B cell (primary cell): ENCODE measurements around the gene SPP2. TPM values are rescaled to one million over a fixed set of nuclear protein-coding genes. Genes with fewer than 3 reads are reported as not detected.

Experiments
- ATAC-seq: fragments of 200-7000 bp; cut with Tn5 transposase; one replicate; pipeline ENCODE4 v1.10.0; 2021; ENCODE audit warnings: low read depth, mild to moderate bottlenecking, moderate number of reproducible peaks, moderate library complexity
- CTCF ChIA-PET: fragments of 350-600 bp; sonication (Branson Sonifier 250); formaldehyde crosslinking; loops from one replicate; lab custom pipeline; 2021; ENCODE audit warnings: antibody characterized with exemption, inconsistent platforms; lab: Charles Lee
- POLR2A ChIA-PET: fragments of 350-600 bp; sonication (Branson Sonifier 250); formaldehyde crosslinking; loops from one replicate; lab custom pipeline; 2021; ENCODE audit warnings: antibody characterized with exemption; lab: Charles Lee
- DNase-seq: peaks from one replicate; pipeline ENCODE4 v3.0.0; 2013
- H2AFZ ChIP-seq: 2 replicates; pipeline ENCODE4 v1.6.1; 2012; ENCODE audit warnings: mild to moderate bottlenecking, low read depth, low read length; ENCODE audit not compliant: insufficient read depth, poor library complexity, severe bottlenecking
- H3K27ac ChIP-seq, 2 donors: 1 replicate in 1 of 2; 2 replicates in 1 of 2; pipeline ENCODE4 v1.5.1; 2012 to 2013; ENCODE audit warnings: low read length in 2 of 2, mild to moderate bottlenecking in 2 of 2, moderate library complexity in 1 of 2
- H3K27me3 ChIP-seq, 4 experiments: fragments of 200-600 bp in 1 of 4; sonication (generic) in 1 of 4; replicated peaks in 1 of 4; 1 replicate in 2 of 4; 2 replicates in 2 of 4; pipeline versions ENCODE4 v1.6.1 to v1.7.0; 2013 to 2016; ENCODE audit warnings: low read length in 3 of 4, mild to moderate bottlenecking in 2 of 4, mixed read lengths in 1 of 4, moderate library complexity in 1 of 4; ENCODE audit not compliant: insufficient read depth in 4 of 4, control insufficient read depth in 3 of 4; ENCODE audit errors: control extremely low read depth in 1 of 4
- H3K36me3 ChIP-seq, 2 experiments: replicated peaks in 1 of 2; 1 replicate in 1 of 2; 2 replicates in 1 of 2; pipeline versions ENCODE4 v1.6.1 to v1.7.1; 2013; ENCODE audit warnings: low read length in 1 of 2; ENCODE audit not compliant: insufficient read depth in 2 of 2, control insufficient read depth in 1 of 2; ENCODE audit errors: control extremely low read depth in 1 of 2, extremely low read depth in 1 of 2
- H3K4me1 ChIP-seq, 2 donors: fragments of 200-600 bp in 1 of 2; sonication (generic) in 1 of 2; 1 replicate in 1 of 2; 2 replicates in 1 of 2; pipeline versions ENCODE4 v1.5.1 to v1.6.1; 2013 to 2017; ENCODE audit warnings: low read length in 2 of 2; ENCODE audit not compliant: control insufficient read depth in 2 of 2, insufficient read depth in 2 of 2
- H3K4me2 ChIP-seq: replicated peaks from 2 replicates; pipeline ENCODE3; 2012; ENCODE audit warnings: mild to moderate bottlenecking, low read depth, low read length; ENCODE audit not compliant: poor library complexity, severe bottlenecking
- H3K4me3 ChIP-seq, 5 experiments: fragments of 200-600 bp in 1 of 5; sonication (generic) in 1 of 5; 1 replicate in 3 of 5; 2 replicates in 2 of 5; pipeline versions ENCODE4 v1.5.1 to v1.7.0; 2011 to 2016; ENCODE audit warnings: low read length in 4 of 5, mild to moderate bottlenecking in 4 of 5, low read depth in 2 of 5, control low read depth in 1 of 5, moderate library complexity in 1 of 5; ENCODE audit not compliant: insufficient read depth in 1 of 5; ENCODE audit errors: control extremely low read depth in 1 of 5, extremely low read depth in 1 of 5
- H3K79me2 ChIP-seq: fragments of 200-600 bp; sonication (generic); one replicate; pipeline ENCODE4 v1.6.0; 2016; ENCODE audit warnings: low read length; ENCODE audit not compliant: control insufficient read depth, insufficient read depth
- H3K9ac ChIP-seq: fragments of 200-600 bp; sonication (generic); 2 replicates; pipeline ENCODE4 v1.6.1; 2017; ENCODE audit warnings: mild to moderate bottlenecking, low read length, moderate library complexity
- H3K9me3 ChIP-seq, 3 donors: one replicate each; pipeline versions ENCODE4 v1.6.1 to v1.7.1; 2013; ENCODE audit warnings: low read length in 2 of 3; ENCODE audit not compliant: control insufficient read depth in 2 of 3, insufficient read depth in 1 of 3; ENCODE audit errors: control extremely low read depth in 1 of 3
- H4K20me1 ChIP-seq: 2 replicates; pipeline ENCODE4 v1.6.0; 2012; ENCODE audit warnings: mild to moderate bottlenecking, low read length; ENCODE audit not compliant: insufficient read depth, control insufficient read depth, poor library complexity, severe bottlenecking
- H3K27ac Mint-ChIP-seq: one replicate; pipeline ENCODE4 v1.8.0; 2021; ENCODE audit warnings: mixed read lengths
- H3K27me3 Mint-ChIP-seq: one replicate; pipeline ENCODE4 v1.8.0; 2021; ENCODE audit warnings: mixed read lengths
- H3K4me1 Mint-ChIP-seq: one replicate; pipeline ENCODE4 v1.8.0; 2021; ENCODE audit warnings: mixed read lengths
- H3K4me3 Mint-ChIP-seq: one replicate; pipeline ENCODE4 v1.8.0; 2021; ENCODE audit warnings: mixed read lengths
- H3K9me3 Mint-ChIP-seq: one replicate; pipeline ENCODE4 v1.8.0; 2022; ENCODE audit warnings: mixed read lengths; ENCODE audit not compliant: insufficient read depth
- CTCF ChIP-seq: fragments of 200-600 bp; IDR thresholded peaks from one replicate; pipeline ENCODE4 v1.8.0; 2022; ENCODE audit warnings: antibody characterized with exemption, mild to moderate bottlenecking
- EZH2 ChIP-seq: IDR thresholded peaks from 2 replicates; pipeline ENCODE4 v1.6.1; 2012; ENCODE audit warnings: borderline replicate concordance, low read depth, mild to moderate bottlenecking, moderate library complexity, low read length; ENCODE audit not compliant: insufficient read depth, poor library complexity, severe bottlenecking
- WGBS: methylation state at CpG from one replicate; pipeline ENCODE4 v1.1.5; 2013; ENCODE audit warnings: missing lambda C conversion rate; ENCODE audit not compliant: insufficient coverage; 5-methylcytosine and 5-hydroxymethylcytosine counted together
- intact Hi-C: fragments of 100-400 bp; cut with micrococcal nuclease; formaldehyde crosslinking; loops from one replicate; pipeline ENCODE4 v1.10.0; 2022
- polyA plus RNA-seq: library from polyadenylated mRNA; depleted of rRNA; stranded (reverse); fragments of >200 nt; gene quantifications from 2 replicates; pipeline ENCODE4 v1.2.3, GENCODE V29; 2012
- total RNA-seq, 2 donors: library from RNA; stranded (reverse); fragments of 120-200 nt in 1 of 2; gene quantifications; 1 replicate in 1 of 2; 2 replicates in 1 of 2; pipeline versions ENCODE4 v1.2.3 to v1.2.4, GENCODE V29; 2013 to 2022

SPP2 gene
- total and polyA plus RNA-seq, 2 donors (not counting 1 experiment from before 2014, with no cell fraction given): not detected

DNA sequence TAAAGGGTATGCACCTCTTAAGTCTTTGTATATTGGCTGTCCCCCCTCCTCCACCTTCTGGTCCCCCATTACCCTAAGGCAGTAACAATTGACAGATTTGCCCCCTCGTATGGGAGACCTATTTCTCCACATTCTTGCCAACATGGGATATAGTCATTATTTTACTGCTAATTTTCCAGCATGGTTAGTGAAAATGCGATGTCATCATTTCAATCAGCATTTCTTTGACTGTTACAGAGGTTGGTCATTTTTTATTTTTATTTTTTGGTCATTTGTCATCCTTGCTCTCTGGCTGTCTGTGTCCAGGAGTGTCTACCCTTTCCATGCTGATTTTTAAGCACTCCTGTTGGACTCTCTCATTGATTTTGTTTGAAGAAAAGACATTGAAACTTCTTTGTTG is 45.4 kb upstream of the SPP2 start:
- no peaks in the 10 kb centered on the region for H3K36me3 ChIP-seq
- peaks cover 0 to 3% (median 0%) of the 10 kb centered on the region in 3 donors for H3K9me3 ChIP-seq
- intact Hi-C loops: no loop called here
- no peak overlapping the region for H3K4me3 ChIP-seq
- CTCF ChIA-PET: no interaction called here
- H3K27me3 ChIP-seq: peaks cover 0 to 13% (median 4%) of the 10 kb centered on the region in 4 experiments
- no peak overlapping the region for H2AFZ ChIP-seq
- no peaks in the 10 kb centered on the region for H3K79me2 ChIP-seq
- no peaks in the 10 kb centered on the region for H3K9me3 Mint-ChIP-seq
- DNase-seq: no peak
- ATAC-seq: no peak
- no CpG with 5 or more reads among the region's 2 CpGs for WGBS
- H3K4me2 ChIP-seq: no peak overlapping the region
- H3K4me3 Mint-ChIP-seq: no peak overlapping the region
- H4K20me1 ChIP-seq: no peaks in the 10 kb centered on the region
- H3K27me3 Mint-ChIP-seq: peaks cover 27% of the 10 kb centered on the region
- H3K4me1 ChIP-seq: no peaks in the 10 kb centered on the region
- POLR2A ChIA-PET: no interaction called here
- H3K27ac Mint-ChIP-seq: no peak overlapping the region
- TF ChIP-seq EZH2 (no peak), CTCF (no peak)
- H3K4me1 Mint-ChIP-seq: no peaks in the 10 kb centered on the region
- H3K27ac ChIP-seq: no peak overlapping the region
- H3K9ac ChIP-seq: no peak overlapping the region

- no peak overlapping the region for H3K9ac ChIP-seq
- no peaks in the 10 kb centered on the region for H3K36me3 ChIP-seq
- H3K4me1 ChIP-seq: no peaks in the 10 kb centered on the region
- H3K27me3 Mint-ChIP-seq: peaks cover 30% of the 10 kb centered on the region
- no peak overlapping the region for H3K4me2 ChIP-seq
- H3K9me3 ChIP-seq: peaks cover 0 to 3% (median 2%) of the 10 kb centered on the region in 3 donors
- H3K9me3 Mint-ChIP-seq: no peaks in the 10 kb centered on the region
- ATAC-seq: no peak
- H2AFZ ChIP-seq: no peak overlapping the region
- TF ChIP-seq EZH2: no peak
- no peak for TF ChIP-seq CTCF
- POLR2A ChIA-PET: no interaction called here
- no CpG with 5 or more reads among the region's 3 CpGs for WGBS
- no peaks in the 10 kb centered on the region for H4K20me1 ChIP-seq
- no peaks in the 10 kb centered on the region for H3K4me1 Mint-ChIP-seq
- H3K4me3 ChIP-seq: no peak overlapping the region
- no peaks in the 10 kb centered on the region for H3K79me2 ChIP-seq
- no peak overlapping the region for H3K27ac Mint-ChIP-seq
- H3K4me3 Mint-ChIP-seq: no peak overlapping the region
- H3K27ac ChIP-seq: no peak overlapping the region
- CTCF ChIA-PET: no interaction called here
- no peak for DNase-seq
- intact Hi-C loops: no loop called here
- H3K27me3 ChIP-seq: peaks cover 0 to 13% (median 4%) of the 10 kb centered on the region in 4 experiments
Observed at GRCh38 chr2:234006501-234006900, 44.0 kb upstream of the SPP2 start.
